Activated CD4-positive, CD25-positive, alpha-beta regulatory T cell treated with anti-CD3 and anti-CD28 coated beads, Interleukin-2, amount 50 U/mL, for 24 hours (primary cell): ENCODE data around the gene CDH23.

Experiments used
- ATAC-seq, 2 donors: fragments of 150-1000 bp; cut with Tn5 transposase; one replicate each; pipeline ENCODE4 v1.10.0; 2021; ENCODE audit warnings: mild to moderate bottlenecking in 1 of 2, moderate library complexity in 1 of 2

The CDH23 gene

DNA sequence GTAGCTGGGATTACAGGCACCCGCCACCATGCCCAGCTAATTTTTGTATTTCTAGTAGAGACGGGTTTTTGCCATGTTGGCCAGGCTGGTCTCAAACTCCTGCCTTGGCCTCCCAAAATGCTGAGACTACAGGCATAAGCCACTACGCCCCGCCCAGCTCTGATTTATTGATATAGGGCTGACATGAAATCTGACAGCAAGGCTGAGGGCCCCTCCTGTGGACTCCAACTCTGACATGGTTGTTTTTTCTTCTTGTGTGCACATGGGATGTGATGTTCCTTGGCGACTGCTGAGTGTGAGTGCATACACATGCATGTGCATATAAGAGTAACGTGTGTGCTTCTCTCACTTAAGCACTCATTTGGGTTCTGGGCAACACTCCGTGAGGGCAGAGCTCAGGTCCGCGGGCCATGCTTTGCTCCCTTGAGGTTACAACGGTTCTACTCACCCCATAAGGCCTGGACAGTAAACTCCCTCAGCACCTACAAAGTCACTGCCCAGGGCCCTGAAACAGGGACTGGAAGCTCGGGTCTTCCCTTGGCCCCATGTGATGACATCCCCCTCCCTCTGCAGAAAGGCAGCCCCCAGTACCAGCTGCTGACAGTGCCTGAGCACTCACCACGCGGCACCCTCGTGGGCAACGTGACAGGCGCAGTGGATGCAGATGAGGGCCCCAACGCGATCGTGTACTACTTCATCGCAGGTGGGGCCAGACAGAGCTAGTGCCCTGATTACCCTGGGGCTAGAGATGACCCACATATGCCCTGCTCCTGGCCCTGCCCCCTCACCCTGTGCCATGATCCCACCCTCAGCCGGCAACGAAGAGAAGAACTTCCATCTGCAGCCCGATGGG is 410.2 kb downstream of the CDH23 start:
- ATAC-seq: no peak

DNA sequence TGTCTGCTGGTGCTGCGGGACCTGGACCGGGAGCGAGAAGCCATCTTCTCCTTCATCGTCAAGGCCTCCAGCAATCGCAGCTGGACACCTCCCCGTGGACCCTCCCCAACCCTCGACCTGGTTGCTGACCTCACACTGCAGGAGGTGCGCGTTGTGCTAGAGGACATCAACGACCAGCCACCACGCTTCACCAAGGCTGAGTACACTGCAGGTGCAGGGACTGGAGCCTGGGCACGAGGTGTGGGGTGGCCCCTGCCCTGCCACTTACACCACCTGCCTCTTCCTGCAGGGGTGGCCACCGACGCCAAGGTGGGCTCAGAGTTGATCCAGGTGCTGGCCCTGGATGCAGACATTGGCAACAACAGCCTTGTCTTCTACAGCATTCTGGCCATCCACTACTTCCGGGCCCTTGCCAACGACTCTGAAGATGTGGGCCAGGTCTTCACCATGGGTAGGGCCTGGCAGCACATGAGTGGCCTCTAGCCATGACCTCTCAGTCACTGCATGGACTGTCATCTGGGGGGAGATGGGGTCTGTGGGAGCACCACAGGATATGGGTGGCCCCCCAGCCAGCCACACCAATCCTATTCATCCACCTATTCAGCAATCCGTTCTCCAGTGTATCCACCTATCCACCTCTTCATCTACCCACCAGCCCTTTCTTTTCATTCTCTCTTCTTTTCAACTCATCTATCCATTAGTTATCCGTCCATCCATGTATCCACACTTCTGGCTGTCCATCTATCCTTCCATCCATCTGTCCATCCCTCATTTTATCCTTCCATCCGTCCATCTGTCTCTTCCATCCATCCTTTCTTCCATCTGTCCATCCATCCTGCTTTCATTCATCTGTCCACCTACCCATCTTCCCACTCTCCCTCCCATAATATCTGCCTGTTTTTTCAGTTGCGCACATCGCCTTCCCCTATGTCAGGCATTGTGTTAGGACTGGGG is 411.1 kb downstream of the CDH23 start:
- no peak for ATAC-seq

GRCh38 chr10:71809628-71810027 is 412.9 kb downstream of the CDH23 start:
- no peak for ATAC-seq

- ATAC-seq: no peak
Measured at GRCh38 chr10:71810048-71810750, 413.5 kb downstream of the CDH23 start.

DNA sequence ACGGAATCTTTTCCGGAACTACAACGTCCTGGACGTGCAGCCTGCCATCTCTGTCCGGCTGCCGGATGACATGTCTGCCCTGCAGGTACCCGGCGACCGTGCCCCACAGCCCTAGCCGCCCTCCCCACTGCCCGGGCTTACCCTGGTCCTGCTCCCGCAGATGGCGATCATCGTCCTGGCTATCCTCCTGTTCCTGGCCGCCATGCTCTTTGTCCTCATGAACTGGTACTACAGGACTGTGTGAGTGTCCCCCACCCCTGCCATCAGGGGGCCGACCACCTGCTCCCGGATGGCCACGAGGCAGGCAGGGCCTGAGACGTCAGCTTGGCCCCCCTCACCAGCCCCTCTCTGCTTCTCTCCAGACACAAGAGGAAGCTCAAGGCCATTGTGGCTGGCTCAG is 414.6 kb downstream of the CDH23 start:
- ATAC-seq: no peak

DNA sequence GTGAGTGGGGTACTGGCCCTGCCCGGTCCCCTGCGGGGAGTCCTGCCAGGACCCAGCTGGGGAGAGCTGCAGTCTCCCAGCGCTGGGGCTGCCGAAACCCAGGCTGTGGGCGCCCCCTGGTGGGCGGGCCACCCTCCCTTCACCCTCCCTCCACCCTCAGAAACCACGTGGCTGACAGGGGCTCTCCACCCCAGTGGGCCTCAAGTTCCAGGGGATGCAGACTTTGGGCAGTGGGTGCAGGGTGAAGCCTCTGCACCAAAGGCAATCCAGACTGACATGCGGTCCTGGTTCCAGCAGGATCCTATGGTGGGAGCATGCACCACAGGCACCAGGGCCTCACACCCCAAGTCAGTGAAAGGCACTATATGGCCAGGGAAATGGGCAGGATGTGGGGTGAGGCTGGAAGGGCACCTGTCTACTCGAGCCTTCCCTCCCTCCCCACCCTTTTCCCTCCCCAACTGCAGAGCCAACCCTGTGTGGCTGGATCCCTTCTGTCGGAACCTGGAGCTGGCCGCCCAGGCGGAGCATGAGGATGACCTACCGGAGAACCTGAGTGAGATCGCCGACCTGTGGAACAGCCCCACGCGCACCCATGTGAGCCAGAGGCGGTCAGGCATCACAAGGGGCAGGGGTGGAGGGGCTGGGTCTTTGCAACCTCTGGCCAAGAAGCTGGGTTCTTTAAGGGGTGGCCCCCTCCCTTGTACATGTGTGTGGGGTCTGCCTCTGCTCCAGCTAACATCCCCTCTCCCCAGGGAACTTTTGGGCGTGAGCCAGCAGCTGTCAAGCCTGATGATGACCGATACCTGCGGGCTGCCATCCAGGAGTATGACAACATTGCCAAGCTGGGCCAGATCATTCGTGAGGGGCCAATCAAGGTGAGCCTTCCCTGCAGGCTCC is 415.5 kb downstream of the CDH23 start:
- peak; percentile 88 to 89 for ATAC-seq

DNA sequence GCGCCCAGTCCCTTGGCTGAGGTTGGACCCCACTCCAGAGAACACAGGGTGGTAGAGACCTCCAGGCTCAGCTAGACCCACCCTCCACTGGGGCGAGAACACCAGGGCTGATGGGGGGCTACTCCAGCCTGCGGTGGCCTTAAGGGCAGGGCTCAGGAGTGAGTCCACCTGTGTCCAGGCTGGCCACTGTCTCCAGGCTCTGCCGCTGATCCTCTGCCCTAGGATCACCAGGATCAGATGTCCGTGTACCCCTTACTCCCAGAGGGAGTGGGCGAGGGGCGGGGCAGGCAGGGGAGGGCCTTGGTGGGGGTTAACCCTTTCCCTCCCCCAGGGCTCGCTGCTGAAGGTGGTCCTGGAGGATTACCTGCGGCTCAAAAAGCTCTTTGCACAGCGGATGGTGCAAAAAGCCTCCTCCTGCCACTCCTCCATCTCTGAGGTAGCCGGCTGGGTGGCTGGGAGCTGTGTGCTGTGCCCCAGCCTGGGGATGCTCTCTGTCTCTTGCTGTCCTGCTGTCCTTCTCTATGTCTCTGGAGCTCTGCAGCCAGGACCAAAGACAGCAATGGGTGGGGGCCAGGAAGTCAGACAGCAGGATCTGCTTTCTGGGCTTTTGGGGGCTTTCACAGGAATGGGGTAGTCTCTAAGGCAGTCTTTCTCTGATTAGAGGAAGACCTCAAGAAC is 416.3 kb downstream of the CDH23 start:
- ATAC-seq: no peak

DNA sequence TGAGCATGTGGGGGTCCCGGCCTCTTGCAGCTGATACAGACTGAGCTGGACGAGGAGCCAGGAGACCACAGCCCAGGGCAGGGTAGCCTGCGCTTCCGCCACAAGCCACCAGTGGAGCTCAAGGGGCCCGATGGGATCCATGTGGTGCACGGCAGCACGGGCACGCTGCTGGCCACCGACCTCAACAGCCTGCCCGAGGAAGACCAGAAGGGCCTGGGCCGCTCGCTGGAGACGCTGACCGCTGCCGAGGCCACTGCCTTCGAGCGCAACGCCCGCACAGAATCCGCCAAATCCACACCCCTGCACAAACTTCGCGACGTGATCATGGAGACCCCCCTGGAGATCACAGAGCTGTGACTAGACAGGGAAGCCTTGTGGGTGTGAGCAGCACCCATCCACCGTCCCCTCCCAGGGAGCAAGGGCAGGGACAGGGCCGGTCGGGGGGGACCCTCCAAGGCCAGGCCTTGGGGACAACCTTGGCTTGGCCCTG is 418.2 kb downstream of the CDH23 start:
- ATAC-seq: no peak

DNA sequence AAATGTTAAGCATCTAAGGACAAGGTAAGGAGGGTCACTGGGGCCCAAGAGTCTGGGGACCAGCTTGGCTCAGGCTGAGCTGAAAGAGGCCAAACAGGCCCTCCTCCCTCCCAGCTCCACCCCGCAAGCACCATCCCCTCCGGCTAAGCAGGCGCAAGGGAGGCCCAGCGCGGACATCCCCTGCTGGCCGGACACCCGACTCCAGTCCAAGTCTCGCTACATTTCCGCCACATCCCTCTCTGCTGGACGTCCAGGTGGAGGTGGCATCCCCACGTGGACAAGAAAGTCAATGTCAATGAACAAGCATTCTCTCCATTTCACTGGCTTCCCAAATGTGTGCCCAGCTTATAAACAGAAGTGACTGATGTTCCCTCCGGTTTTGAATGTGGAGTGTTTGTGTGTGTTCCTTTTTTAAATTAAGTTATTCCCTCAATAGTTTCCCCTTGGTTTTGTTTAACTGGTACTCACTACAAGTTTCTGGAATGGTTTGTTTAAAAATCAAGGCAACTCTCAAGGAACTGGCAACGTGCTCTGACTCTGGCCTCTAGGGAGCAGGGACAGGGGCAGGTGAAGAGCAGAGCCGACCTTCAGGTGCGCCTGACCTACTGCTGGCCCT is 418.9 kb downstream of the CDH23 start:
- ATAC-seq: no peak

DNA sequence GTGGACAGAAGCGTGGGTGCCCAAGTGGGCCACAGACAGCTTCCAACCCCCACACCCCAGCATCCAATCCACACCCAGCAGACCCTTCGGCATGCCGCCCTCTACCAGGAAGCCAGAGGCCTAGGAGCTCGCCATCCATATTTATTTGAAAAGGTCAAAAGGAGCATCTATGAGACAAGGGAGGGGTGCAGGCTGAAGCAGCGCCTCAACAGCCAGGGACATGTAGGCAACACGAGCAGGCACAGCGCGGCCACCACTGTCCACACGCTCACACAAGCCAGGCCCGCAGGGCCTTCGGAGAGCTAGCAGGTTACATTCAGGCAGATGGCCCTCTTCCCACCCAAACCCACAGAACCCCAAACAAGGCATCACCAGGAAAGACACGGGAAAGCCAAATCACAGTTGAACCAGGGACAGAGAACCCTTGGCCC is 419.7 kb downstream of the CDH23 start:
- ATAC-seq: no peak

DNA sequence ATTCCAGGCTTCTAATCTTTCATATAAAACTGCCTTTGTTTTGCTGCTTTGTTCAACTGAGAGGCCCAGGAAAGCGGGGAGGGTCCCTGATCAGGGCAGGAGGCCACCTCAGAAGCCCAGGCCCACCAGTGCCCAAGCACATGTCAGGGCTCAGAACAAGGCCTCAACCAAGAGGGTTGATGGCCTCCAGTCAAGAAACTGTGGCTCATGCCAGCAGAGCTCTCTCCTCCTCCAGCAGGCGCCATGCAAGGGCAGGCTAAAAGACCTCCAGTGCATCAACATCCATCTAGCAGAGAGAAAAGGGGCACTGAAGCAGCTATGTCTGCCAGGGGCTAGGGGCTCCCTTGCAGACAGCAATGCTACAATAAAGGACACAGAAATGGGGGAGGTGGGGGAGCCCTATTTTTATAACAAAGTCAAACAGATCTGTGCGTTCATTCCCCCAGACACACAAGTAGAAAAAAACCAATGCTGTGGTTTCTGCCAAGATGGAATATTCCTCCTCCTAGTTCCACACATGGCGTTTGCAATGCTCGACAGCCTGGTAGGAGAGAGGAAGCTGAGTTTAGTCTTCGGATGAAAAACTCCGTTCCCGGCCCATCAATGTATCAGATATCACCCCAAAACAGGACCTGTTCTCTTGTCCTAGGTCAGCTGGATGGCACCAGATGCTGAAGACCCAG is 420.4 kb downstream of the CDH23 start:
- no peak for ATAC-seq

DNA sequence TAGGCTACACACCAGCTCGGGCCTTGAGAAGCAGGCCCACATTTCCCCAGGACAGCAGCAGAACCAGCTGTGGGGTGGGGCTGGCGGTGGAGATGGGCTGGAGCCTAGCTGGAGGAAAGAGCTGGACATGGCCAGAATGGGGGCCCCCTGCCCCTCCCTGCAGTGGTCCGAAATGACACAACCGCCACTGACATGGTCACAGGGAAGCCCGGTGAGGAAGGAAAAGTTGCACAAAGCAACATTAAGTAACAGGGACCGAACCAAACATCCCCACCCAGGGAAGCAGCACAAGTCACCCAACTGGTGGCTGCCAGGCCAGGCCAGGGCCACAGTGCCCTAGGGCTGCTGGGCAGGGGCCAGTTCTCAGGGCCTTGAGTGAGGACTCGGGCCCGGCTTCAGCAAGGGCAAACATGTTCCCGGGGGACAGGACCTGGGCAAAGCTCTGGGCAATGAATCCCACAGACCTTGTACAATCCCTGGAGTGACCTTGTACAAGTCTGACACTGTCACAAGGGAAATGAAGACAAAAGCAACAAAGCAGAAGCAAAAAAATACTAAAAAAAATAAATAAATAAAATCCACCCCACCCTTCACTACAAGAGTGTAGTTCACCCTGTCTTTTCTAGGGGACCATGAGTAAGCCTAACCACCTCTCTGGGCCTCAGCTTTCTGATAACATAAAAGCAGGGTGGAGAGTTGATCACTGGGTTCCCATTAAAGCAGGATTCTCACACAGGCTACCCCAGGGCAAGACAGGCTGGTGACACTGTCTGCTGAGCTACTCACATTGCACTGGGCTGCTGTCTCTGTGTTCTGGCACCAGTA is 421.3 kb downstream of the CDH23 start:
- no peak for ATAC-seq

GRCh38 chr10:71818674-71819260 is 422.0 kb downstream of the CDH23 start:
- no peak for ATAC-seq

- no peak for ATAC-seq
Measured at GRCh38 chr10:71819441-71819861, 422.7 kb downstream of the CDH23 start.

- no peak for ATAC-seq
Measured at GRCh38 chr10:71819985-71820384, 423.3 kb downstream of the CDH23 start.

DNA sequence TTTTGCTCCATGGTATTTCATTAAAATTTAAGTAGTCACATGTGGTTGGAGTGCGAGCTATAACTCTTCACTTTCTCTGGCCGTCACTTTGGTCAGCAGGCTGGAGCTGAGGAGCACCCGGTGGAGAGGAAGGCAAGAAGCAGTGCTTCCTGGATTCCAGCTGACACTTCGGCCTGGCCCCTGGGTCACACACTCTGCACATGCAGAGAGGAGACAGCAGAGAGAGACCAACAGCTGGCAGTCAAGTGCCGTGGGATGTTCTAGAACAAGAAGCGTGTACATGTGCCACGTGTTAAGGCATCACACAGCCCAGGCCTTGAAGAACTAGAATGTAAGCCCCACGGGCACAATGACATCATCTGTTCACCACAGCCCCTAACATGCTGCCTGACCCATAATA is 424.2 kb downstream of the CDH23 start:
- no peak for ATAC-seq

- ATAC-seq: peak; percentile 28 to 45
Measured at GRCh38 chr10:71821909-71822763, 425.4 kb downstream of the CDH23 start.

DNA sequence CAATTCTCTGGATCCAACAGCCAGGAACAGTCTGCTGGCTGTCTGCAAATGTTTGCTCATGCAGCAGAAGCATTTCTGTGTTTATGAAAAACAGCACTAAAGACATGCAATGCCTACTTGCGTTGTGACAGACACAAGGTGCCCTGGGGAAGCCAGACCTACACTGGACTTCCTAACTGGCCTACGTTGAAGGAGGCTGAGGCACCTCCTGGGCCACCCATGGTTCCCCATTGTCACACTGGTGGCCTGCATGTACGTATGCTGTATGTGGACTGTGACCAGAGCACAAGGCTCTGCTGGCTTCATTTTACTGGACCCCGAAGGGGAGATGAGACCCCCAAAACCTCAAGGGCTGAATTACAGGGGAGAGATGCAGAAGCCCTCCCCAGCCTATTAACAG is 426.6 kb downstream of the CDH23 start:
- no peak for ATAC-seq
